Tibial nerve (tissue), 4 donors: ENCODE results near the gene TMEM63C. TPM values are rescaled to one million over a fixed set of nuclear protein-coding genes. Genes with fewer than 3 reads are reported as not detected.
A peak's percentile ranks its signal among the peaks of the same experiment; 100 is the strongest.

Experiments
- DNase-seq, 2 donors: peaks; one replicate each; pipeline ENCODE4 v3.0.0-alpha.2; 2019; ENCODE audit warnings: low spot score in 2 of 2
- H3K27ac ChIP-seq, 4 donors: fragments of 200-600 bp; sonication (generic) in 3 of 4; one replicate each; pipeline ENCODE4 v1.5.1; 2017 to 2019; ENCODE audit warnings: mild to moderate bottlenecking in 1 of 4
- H3K27me3 ChIP-seq, 2 donors: fragments of 200-600 bp; sonication (generic) in 1 of 2; one replicate each; pipeline versions ENCODE4 v1.5.1 to v1.6.0; 2017 to 2019
- H3K36me3 ChIP-seq, 3 donors: fragments of 200-600 bp; sonication (generic); one replicate each; pipeline ENCODE4 v1.5.1; 2018 to 2019
- H3K4me1 ChIP-seq, 4 donors: fragments of 200-600 bp; sonication (generic) in 3 of 4; one replicate each; pipeline ENCODE4 v1.5.1; 2017 to 2019
- H3K4me3 ChIP-seq, 4 donors: fragments of 200-600 bp; sonication (generic) in 3 of 4; one replicate each; pipeline ENCODE4 v1.5.1; 2017 to 2019; ENCODE audit warnings: mild to moderate bottlenecking in 1 of 4, moderate library complexity in 1 of 4
- H3K9me3 ChIP-seq, 4 donors: fragments of 200-600 bp; sonication (generic) in 3 of 4; one replicate each; pipeline ENCODE4 v1.5.1; 2017 to 2019
- EP300 ChIP-seq, 2 donors: sonication (generic); formaldehyde crosslinking; IDR thresholded peaks; one replicate each; pipeline ENCODE4 v1.6.1; 2017; ENCODE audit warnings: antibody characterized with exemption in 2 of 2, mild to moderate bottlenecking in 1 of 2
- POLR2A ChIP-seq, 2 donors: fragments of 450-650 bp; IDR thresholded peaks; one replicate each; pipeline ENCODE4 v1.6.1; 2017; ENCODE audit warnings: antibody characterized with exemption in 2 of 2, mild to moderate bottlenecking in 2 of 2, moderate library complexity in 2 of 2
- WGBS, 2 donors: methylation state at CpG; one replicate each; pipeline ENCODE4 v1.1.5; 2018; 5-methylcytosine and 5-hydroxymethylcytosine counted together
- total RNA-seq, 4 donors: library from RNA; depleted of rRNA; stranded (reverse); fragments of >200 nt; gene quantifications; one replicate each; pipeline ENCODE4 v1.1.0, GENCODE V29; 2016
- TF ChIP-seq, protein P1 (sequence below), 5 experiments: fragments of 200-600 bp in 3 of 5; fragments of 450-650 bp in 2 of 5; sonication (generic) in 3 of 5; IDR thresholded peaks; one replicate each; pipeline ENCODE4 v1.5.1; 2016 to 2019; ENCODE audit warnings: antibody characterized with exemption in 5 of 5, mild to moderate bottlenecking in 3 of 5, moderate library complexity in 2 of 5

Gene TMEM63C
- total RNA-seq, 4 donors from 2014 or later, result not detected

DNA sequence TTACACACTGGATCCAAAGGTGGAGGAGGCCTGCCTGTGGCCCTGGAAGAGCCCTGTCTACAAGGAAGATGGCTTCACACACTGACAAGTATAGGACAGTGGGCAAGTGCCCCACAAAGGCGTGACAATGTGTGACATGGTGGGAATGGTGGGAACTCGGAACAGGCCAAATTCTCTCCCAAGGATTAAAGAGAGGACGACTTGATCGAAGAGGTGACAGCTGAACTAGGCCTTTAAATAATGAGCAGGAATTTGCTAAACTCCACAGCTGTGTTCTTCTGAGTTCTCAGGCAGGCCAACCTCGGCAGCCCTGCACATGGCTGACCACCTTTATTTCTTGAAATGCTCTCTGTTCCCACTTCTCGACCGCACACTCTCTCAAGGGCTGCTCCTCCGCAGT, 115.3 kb downstream of the TMEM63C start:
- no peak overlapping the region for H3K4me3 ChIP-seq
- no peak for DNase-seq
- no peak overlapping the region for H3K27ac ChIP-seq
- H3K4me1 ChIP-seq, result peaks cover 0 to 8% (median 0%) of the 10 kb centered on the region in 4 donors
- H3K36me3 ChIP-seq, result peaks cover 0 to 72% (median 0%) of the 10 kb centered on the region in 3 donors
- 75 to 76% methylated on average over 8 of the region's 8 CpGs for WGBS, 2 donors
- TF ChIP-seq POLR2A (IDR thresholded peaks at IDR 0.05) (no peak), EP300 (IDR thresholded peaks at IDR 0.05) (no peak)
- no peaks in the 10 kb centered on the region for H3K27me3 ChIP-seq
- H3K9me3 ChIP-seq, result no peaks in the 10 kb centered on the region

DNA sequence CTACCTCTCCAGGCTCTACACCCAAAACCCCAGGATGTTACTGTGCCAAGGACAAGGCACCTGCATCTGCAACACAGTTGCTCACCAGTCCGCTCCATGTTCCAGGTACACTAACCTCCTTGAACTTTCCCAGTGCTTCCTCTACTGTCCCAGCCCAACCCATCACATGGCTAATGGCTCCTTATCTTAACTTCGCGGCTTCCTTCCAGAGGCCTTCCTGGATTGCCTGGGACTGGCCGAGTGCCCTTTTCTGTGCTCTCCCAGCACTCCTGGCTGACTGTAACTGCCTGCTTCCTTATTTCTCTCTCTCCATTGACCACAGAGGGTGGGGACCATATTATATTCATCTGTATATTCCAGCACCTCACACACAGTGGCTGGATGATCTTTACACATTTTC, 118.2 kb downstream of the TMEM63C start:
- TF ChIP-seq, protein P1, sequence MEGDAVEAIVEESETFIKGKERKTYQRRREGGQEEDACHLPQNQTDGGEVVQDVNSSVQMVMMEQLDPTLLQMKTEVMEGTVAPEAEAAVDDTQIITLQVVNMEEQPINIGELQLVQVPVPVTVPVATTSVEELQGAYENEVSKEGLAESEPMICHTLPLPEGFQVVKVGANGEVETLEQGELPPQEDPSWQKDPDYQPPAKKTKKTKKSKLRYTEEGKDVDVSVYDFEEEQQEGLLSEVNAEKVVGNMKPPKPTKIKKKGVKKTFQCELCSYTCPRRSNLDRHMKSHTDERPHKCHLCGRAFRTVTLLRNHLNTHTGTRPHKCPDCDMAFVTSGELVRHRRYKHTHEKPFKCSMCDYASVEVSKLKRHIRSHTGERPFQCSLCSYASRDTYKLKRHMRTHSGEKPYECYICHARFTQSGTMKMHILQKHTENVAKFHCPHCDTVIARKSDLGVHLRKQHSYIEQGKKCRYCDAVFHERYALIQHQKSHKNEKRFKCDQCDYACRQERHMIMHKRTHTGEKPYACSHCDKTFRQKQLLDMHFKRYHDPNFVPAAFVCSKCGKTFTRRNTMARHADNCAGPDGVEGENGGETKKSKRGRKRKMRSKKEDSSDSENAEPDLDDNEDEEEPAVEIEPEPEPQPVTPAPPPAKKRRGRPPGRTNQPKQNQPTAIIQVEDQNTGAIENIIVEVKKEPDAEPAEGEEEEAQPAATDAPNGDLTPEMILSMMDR (IDR thresholded peaks at IDR 0.05), result no peak
- peaks cover 0 to 54% (median 0%) of the 10 kb centered on the region in 3 donors for H3K36me3 ChIP-seq
- no peak for DNase-seq
- no peak overlapping the region for H3K27ac ChIP-seq
- no peak overlapping the region for H3K4me3 ChIP-seq
- peaks cover 0 to 30% (median 11%) of the 10 kb centered on the region in 4 donors for H3K4me1 ChIP-seq
- no peaks in the 10 kb centered on the region for H3K27me3 ChIP-seq
- 88% methylated on average over 4 of the region's 4 CpGs for WGBS, 2 donors
- no peaks in the 10 kb centered on the region for H3K9me3 ChIP-seq

DNA sequence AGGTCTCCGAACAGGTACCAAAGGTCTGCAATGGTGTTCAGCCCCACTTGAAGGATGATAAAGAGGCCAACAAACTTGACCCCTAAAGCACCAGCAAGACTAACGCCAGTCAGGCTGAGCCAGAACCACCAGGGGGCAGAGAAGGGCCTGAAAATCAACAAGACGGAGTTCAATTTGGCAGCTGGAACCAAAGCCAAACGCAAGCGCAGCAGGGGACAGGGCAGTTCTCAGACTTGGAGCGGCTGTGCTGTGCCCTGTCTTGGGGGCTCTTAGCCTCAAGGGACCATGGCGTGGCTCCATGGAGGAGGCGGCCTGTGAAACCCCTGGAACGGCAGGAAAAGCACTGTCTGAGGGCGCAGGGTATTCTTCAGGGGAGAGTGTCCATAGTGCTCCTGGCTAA, 119.5 kb downstream of the TMEM63C start:
- no peak for TF ChIP-seq POLR2A (IDR thresholded peaks at IDR 0.05)
- TF ChIP-seq EP300 (IDR thresholded peaks at IDR 0.05), result peak in 1 of 2 donors; percentile 54
- TF ChIP-seq, protein P1 (IDR thresholded peaks at IDR 0.05), result peak; percentile 69 to 91 (median 78)
- H3K27ac ChIP-seq, result peak overlapping the region in 2 of 4 donors; percentile 87 to 95
- H3K4me1 ChIP-seq, result peaks cover 0 to 44% (median 21%) of the 10 kb centered on the region in 4 donors
- peaks cover 0 to 52% (median 0%) of the 10 kb centered on the region in 3 donors for H3K36me3 ChIP-seq
- 24 to 29% methylated on average over 9 to 10 of the region's 10 CpGs for WGBS, 2 donors
- DNase-seq, result peak; percentile 66 to 85
- H3K4me3 ChIP-seq, result peak overlapping the region in 1 of 4 donors; percentile 4
- no peaks in the 10 kb centered on the region for H3K27me3 ChIP-seq
- no peaks in the 10 kb centered on the region for H3K9me3 ChIP-seq

DNA sequence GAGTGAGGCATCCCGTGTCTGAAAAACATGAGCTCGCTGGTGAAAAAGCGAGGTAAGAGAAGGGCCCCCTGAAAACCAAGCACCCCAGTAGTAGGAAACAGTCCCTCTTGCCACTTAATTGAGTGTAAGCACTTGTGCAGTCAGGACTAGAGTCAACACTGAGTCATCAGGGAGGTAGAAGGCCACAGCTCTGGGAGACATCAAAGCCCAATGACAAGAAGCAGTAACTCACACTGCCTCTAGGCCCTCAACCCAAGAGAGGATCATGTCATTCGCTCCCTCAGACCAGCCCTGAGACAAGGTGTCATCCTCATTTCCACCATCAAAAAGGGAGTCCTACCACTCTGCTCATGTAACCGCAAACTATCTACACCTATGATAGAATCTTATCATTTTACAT, 121.3 kb downstream of the TMEM63C start:
- no peaks in the 10 kb centered on the region for H3K27me3 ChIP-seq
- H3K9me3 ChIP-seq, result no peaks in the 10 kb centered on the region
- 91 to 97% methylated on average over 5 of the region's 5 CpGs for WGBS, 2 donors
- H3K36me3 ChIP-seq, result peaks cover 0 to 36% (median 0%) of the 10 kb centered on the region in 3 donors
- no peak for DNase-seq
- H3K27ac ChIP-seq, result peak overlapping the region in 3 of 4 donors; percentile 48 to 95 (median 87)
- H3K4me1 ChIP-seq, result peaks cover 0 to 61% (median 26%) of the 10 kb centered on the region in 4 donors
- H3K4me3 ChIP-seq, result no peak overlapping the region
- TF ChIP-seq EP300 (IDR thresholded peaks at IDR 0.05) (no peak), POLR2A (IDR thresholded peaks at IDR 0.05) (no peak)
- TF ChIP-seq, protein P1 (IDR thresholded peaks at IDR 0.05), result no peak

DNA sequence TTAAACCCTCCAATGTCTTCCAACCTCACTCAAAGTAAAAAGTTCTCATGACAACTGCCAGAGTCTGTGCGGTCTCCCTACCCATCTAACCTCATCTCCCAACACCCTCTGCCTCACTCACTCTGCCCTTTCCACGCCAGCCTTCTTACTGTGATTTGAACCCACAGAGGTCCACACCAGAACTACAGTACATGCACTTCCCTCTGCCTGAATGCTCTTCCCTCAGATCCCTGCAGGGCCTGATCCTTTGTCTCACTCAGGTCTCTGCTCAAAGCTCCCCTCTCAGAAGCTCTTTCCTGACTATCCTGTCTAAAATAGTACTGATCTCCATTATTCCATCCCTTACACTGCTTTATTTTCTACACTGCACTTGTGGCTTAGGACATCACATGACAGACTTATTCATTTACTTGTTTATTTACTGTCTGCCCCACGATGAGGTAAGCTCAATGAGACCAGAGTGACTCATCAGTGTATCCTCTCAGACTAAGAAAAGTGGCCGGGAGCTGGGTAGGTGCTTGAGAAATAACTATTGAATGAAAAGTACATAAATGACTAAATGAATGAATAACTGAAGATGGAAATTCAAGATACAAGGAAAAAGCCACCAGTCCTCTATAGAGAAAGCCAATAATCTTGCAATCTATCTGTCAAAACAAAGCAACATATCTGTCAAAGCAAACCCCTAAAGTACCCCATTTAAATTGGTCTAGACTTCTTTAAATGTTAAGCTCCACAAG, 122.0 kb downstream of the TMEM63C start:
- H3K27ac ChIP-seq, result peak overlapping the region; percentile 23 to 95 (median 68)
- 43 to 47% methylated on average over 4 of the region's 4 CpGs for WGBS, 2 donors
- no peak for DNase-seq
- H3K4me1 ChIP-seq, result peaks cover 0 to 67% (median 29%) of the 10 kb centered on the region in 4 donors
- H3K9me3 ChIP-seq, result no peaks in the 10 kb centered on the region
- peaks cover 0 to 29% (median 0%) of the 10 kb centered on the region in 3 donors for H3K36me3 ChIP-seq
- no peak overlapping the region for H3K4me3 ChIP-seq
- TF ChIP-seq EP300 (IDR thresholded peaks at IDR 0.05) (peak in 1 of 2 donors; percentile 39), POLR2A (IDR thresholded peaks at IDR 0.05) (no peak)
- no peaks in the 10 kb centered on the region for H3K27me3 ChIP-seq

DNA sequence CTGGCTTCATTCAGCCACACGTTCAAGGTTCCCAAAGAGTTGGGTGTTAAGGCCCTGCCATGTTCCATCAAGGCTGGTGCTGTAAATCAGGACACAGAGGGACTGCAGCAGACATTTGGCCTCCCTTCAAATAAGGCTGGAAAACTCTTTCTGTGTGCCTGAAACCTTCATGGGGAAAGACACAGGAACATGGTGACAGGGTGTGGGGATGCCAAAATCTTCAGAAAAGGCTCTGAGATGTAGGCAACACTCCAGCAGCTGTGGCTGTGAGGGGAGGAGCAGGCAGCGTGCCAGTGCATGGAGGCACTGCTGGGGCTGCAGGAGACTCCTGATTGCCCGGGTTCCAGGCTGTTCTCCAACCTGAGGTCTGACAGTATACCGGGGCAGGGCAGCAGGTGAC, 124.1 kb downstream of the TMEM63C start:
- no peak for DNase-seq
- Histone ChIP-seq H3K4me3 (peak overlapping the region in 1 of 4 donors; percentile 8), H3K36me3 (peaks cover 0 to 22% (median 0%) of the 10 kb centered on the region in 3 donors), H3K27ac (peak overlapping the region; percentile 72 to 95 (median 80)), H3K9me3 (no peaks in the 10 kb centered on the region), H3K4me1 (peaks cover 0 to 82% (median 29%) of the 10 kb centered on the region in 4 donors), H3K27me3 (no peaks in the 10 kb centered on the region)
- TF ChIP-seq POLR2A (IDR thresholded peaks at IDR 0.05) (no peak), EP300 (IDR thresholded peaks at IDR 0.05) (no peak)
- TF ChIP-seq, protein P1 (IDR thresholded peaks at IDR 0.05), result no peak
- whole genome bisulfite sequencing, 2 donors, result 38 to 57% methylated on average over 4 of the region's 4 CpGs
